HEK293T (cell line): Measurements from ENCODE around the gene SLC22A14.
"Not testable (repeated sequence)": the region's sequence is repeated elsewhere in the genome, so short reads cannot be mapped to it uniquely, and the experiment has no call there.

Experiments used
- ARNT ChIP-seq: fragments of 450-650 bp; IDR thresholded peaks from 2 replicates; pipeline ENCODE4 v1.6.1; 2017; ENCODE audit warnings: mild to moderate bottlenecking
- BHLHE40 ChIP-seq: fragments of 450-650 bp; IDR thresholded peaks from 2 replicates; pipeline ENCODE4 v1.6.1; 2016; ENCODE audit warnings: mild to moderate bottlenecking, moderate library complexity, borderline replicate concordance
- ELF4 ChIP-seq: fragments of 450-650 bp; IDR thresholded peaks from 2 replicates; pipeline ENCODE4 v1.6.1; 2017; ENCODE audit warnings: antibody characterized with exemption
- FOXA1 ChIP-seq: fragments of 450-650 bp; IDR thresholded peaks from 2 replicates; pipeline ENCODE4 v1.6.1; 2016; ENCODE audit warnings: mild to moderate bottlenecking
- FOXK2 ChIP-seq: fragments of 450-650 bp; IDR thresholded peaks from 2 replicates; pipeline ENCODE4 v1.6.1; 2016; ENCODE audit warnings: mild to moderate bottlenecking
- SUZ12 ChIP-seq: fragments of 450-650 bp; IDR thresholded peaks from 2 replicates; pipeline ENCODE4 v1.6.1; 2016; ENCODE audit warnings: mild to moderate bottlenecking

DNA sequence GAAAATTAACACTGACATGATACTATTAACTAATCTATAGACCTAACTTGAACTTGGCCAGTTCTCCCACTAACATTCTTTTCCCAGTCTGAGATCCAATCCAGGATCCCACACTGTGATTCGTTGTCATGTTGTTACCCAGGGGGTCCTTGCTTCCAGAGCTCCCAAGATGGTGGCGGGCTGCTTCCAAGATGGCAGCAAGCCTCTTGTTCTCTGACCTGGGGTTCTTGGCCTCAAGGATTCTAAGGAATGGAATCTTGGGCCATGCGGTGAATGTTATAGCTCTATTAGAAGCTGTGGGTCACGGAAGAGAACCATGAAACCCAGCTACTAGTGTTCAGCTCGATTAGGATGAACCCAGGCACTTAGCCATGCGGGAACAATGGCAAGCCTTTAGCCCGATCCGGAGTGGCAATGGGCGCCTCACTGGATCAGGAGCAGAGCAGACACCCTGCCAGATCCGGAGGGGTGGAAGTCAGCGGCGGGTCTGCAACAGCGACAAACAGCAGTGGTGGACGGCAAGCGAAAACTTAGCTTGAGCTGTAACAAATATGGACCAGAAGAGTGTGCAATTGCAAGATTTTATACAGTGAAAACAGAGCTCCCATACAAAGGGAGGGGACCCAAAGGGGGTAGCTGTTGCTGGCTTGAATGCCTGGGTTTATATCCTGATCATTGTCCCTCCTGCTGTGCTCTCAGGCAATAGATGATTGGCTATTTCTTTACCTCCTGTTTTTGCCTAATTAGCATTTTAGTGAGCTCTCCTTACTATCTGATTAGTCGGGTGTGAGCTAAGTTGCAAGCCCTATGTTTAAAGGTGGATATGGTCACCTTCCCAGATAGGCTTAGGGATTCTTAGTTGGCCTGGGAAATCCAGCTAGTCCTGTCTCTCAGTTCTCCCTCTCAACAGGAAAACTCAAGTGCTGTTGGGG is 7.5 kb downstream of the SLC22A14 start:
- not testable (repeated sequence) for TF ChIP-seq ARNT, FOXK2, SUZ12, FOXA1, BHLHE40, ELF4
